OCI-M2 (cell line): ENCODE measurements around the gene WDTC1.

Experiments used
- DNase-seq: peaks from one replicate; lab custom pipeline; 2025; ENCODE audit not compliant: unreplicated experiment; lab: John Stamatoyannopoulos, UW

WDTC1 gene

GRCh38 chr1:27300341-27301051 lies 66.1 kb downstream of the WDTC1 start:
- DNase-seq: no peak

GRCh38 chr1:27301052-27301422 lies 66.6 kb downstream of the WDTC1 start:
- DNase-seq: no peak

- no peak for DNase-seq
Observed at GRCh38 chr1:27301582-27302199, 67.3 kb downstream of the WDTC1 start.

GRCh38 chr1:27302612-27303011 lies 68.2 kb downstream of the WDTC1 start:
- no peak for DNase-seq

- no peak for DNase-seq
Observed at GRCh38 chr1:27303509-27303908, 69.1 kb downstream of the WDTC1 start.

GRCh38 chr1:27306071-27306470 lies 71.6 kb downstream of the WDTC1 start:
- no peak for DNase-seq

GRCh38 chr1:27306892-27307761 lies 72.7 kb downstream of the WDTC1 start:
- DNase-seq: no peak

- no peak for DNase-seq
Observed at GRCh38 chr1:27307874-27308598, 73.6 kb downstream of the WDTC1 start.

- no peak for DNase-seq
Observed at GRCh38 chr1:27314169-27314568, 79.7 kb downstream of the WDTC1 start.

- no peak for DNase-seq
Observed at GRCh38 chr1:27314737-27315136, 80.3 kb downstream of the WDTC1 start.

- no peak for DNase-seq
Observed at GRCh38 chr1:27316860-27317259, 82.4 kb downstream of the WDTC1 start.

- no peak for DNase-seq
Observed at GRCh38 chr1:27318136-27318535, 83.7 kb downstream of the WDTC1 start.

- no peak for DNase-seq
Observed at GRCh38 chr1:27318596-27318995, 84.2 kb downstream of the WDTC1 start.

- DNase-seq: peak; percentile 67
Observed at GRCh38 chr1:27321813-27322568, 87.6 kb downstream of the WDTC1 start, which contains the start of gene TMEM222. TMEM222 (plus strand) TSS chr1:27322163; CDS start chr1:27322198, 35 bp downstream.

- DNase-seq: no peak
Observed at GRCh38 chr1:27322569-27323240, 88.3 kb downstream of the WDTC1 start.

- DNase-seq: no peak
Observed at GRCh38 chr1:27325286-27325685, 90.9 kb downstream of the WDTC1 start.

- DNase-seq: no peak
Observed at GRCh38 chr1:27327964-27328363, 93.5 kb downstream of the WDTC1 start.

GRCh38 chr1:27330786-27331185 lies 96.4 kb downstream of the WDTC1 start:
- no peak for DNase-seq

GRCh38 chr1:27331426-27331825 lies 97.0 kb downstream of the WDTC1 start:
- DNase-seq: no peak

GRCh38 chr1:27331922-27332321 lies 97.5 kb downstream of the WDTC1 start:
- DNase-seq: no peak
